ENCODE results near the gene OOEP. TPM values are rescaled to one million over a fixed set of nuclear protein-coding genes. Genes with fewer than 3 reads are reported as not detected.

OOEP gene
- total RNA-seq, 1 donor from 2014 or later: 1.2 TPM

- no peaks in the 10 kb centered on the region for H3K36me3 ChIP-seq
- TF ChIP-seq, protein P1, sequence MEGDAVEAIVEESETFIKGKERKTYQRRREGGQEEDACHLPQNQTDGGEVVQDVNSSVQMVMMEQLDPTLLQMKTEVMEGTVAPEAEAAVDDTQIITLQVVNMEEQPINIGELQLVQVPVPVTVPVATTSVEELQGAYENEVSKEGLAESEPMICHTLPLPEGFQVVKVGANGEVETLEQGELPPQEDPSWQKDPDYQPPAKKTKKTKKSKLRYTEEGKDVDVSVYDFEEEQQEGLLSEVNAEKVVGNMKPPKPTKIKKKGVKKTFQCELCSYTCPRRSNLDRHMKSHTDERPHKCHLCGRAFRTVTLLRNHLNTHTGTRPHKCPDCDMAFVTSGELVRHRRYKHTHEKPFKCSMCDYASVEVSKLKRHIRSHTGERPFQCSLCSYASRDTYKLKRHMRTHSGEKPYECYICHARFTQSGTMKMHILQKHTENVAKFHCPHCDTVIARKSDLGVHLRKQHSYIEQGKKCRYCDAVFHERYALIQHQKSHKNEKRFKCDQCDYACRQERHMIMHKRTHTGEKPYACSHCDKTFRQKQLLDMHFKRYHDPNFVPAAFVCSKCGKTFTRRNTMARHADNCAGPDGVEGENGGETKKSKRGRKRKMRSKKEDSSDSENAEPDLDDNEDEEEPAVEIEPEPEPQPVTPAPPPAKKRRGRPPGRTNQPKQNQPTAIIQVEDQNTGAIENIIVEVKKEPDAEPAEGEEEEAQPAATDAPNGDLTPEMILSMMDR (IDR thresholded peaks at IDR 0.05): no peak
- no peaks in the 10 kb centered on the region for H3K9me3 ChIP-seq
- no peaks in the 10 kb centered on the region for H3K4me1 ChIP-seq
- no peak overlapping the region for H3K27ac ChIP-seq
- intact Hi-C loops (cut with DNase I): no loop called here
- no peaks in the 10 kb centered on the region for H3K27me3 ChIP-seq
- ATAC-seq (no peak), DNase-seq (no peak)
- H3K4me3 ChIP-seq: no peak overlapping the region
Observed at GRCh38 chr6:73339340-73339739, 30.4 kb downstream of the OOEP start.

- peaks cover 9% of the 10 kb centered on the region for H3K27me3 ChIP-seq
- H3K9me3 ChIP-seq: no peaks in the 10 kb centered on the region
- H3K27ac ChIP-seq: no peak overlapping the region
- no peak for ATAC-seq
- DNase-seq: no peak
- TF ChIP-seq, protein P1 (IDR thresholded peaks at IDR 0.05): no peak
- H3K4me3 ChIP-seq: no peak overlapping the region
- no peaks in the 10 kb centered on the region for H3K4me1 ChIP-seq
- intact Hi-C loops (cut with DNase I): no loop called here
- H3K36me3 ChIP-seq: no peaks in the 10 kb centered on the region
Observed at GRCh38 chr6:73329201-73329600, 40.5 kb downstream of the OOEP start.

DNA sequence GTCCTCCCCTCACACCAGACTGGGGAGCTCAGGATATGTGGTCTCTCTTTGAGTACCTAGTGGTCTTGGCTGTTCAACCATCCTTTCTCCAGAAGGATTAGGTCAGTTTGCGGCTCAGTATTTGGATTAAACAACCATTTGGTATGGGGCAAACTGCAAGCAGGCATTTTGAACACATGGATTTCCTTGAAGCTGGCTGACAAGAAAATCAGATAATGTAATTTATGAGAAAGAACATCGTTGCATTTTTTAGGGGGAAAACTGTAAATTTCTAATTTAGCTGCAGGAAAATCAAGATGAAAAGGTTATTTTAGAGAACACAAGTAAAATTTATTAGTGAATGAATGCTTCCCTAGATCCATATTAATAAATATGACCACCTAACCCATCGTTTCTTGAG, 40.9 kb downstream of the OOEP start:
- Histone ChIP-seq H3K4me3 (no peak overlapping the region), H3K9me3 (no peaks in the 10 kb centered on the region), H3K27ac (no peak overlapping the region), H3K36me3 (no peaks in the 10 kb centered on the region), H3K27me3 (peaks cover 9% of the 10 kb centered on the region), H3K4me1 (no peaks in the 10 kb centered on the region)
- TF ChIP-seq, protein P1 (IDR thresholded peaks at IDR 0.05): no peak
- DNase-seq (no peak), ATAC-seq (no peak)
- intact Hi-C loops (cut with DNase I): no loop called here

GRCh38 chr6:73325656-73326055, 44.0 kb downstream of the OOEP start:
- no peak for ATAC-seq
- Histone ChIP-seq H3K9me3 (no peaks in the 10 kb centered on the region), H3K4me1 (no peaks in the 10 kb centered on the region), H3K36me3 (no peaks in the 10 kb centered on the region), H3K4me3 (no peak overlapping the region), H3K27ac (no peak overlapping the region), H3K27me3 (peaks cover 4% of the 10 kb centered on the region)
- no peak for DNase-seq
- TF ChIP-seq, protein P1 (IDR thresholded peaks at IDR 0.05): no peak
- intact Hi-C loops (cut with DNase I): no loop called here

DNA sequence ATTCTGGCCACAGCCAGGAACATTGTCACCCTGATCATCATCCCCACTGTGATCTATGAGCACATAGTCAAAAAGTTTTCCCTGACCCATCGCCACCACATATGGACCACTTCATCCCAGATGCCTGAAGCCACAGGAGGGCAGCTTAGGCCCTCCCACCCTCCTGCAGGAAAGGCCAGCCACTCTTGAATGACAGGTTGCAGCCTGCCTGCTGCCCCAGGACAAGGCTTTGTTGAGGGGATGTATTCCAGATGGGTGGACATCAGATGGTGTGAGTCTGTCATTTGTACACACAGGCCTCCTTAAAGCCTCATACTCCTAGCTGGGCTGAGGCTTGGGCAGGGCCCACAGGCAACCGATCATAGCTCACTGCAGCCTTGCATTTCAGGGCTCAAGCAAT, 46.4 kb downstream of the OOEP start:
- Histone ChIP-seq H3K27me3 (peaks cover 4% of the 10 kb centered on the region), H3K4me3 (no peak overlapping the region), H3K36me3 (no peaks in the 10 kb centered on the region), H3K27ac (no peak overlapping the region), H3K9me3 (no peaks in the 10 kb centered on the region), H3K4me1 (no peaks in the 10 kb centered on the region)
- intact Hi-C loops (cut with DNase I): no loop called here
- ATAC-seq: no peak
- TF ChIP-seq, protein P1 (IDR thresholded peaks at IDR 0.05): no peak
- DNase-seq: no peak

Other genes starting within 250 kb of the OOEP start
- not detected for gene KHDC1L, start 144.4 kb downstream of the OOEP start, total RNA-seq
- gene KHDC1, start 106.7 kb downstream of the OOEP start, total RNA-seq: 1.9 TPM
- gene DPPA5, start 15.6 kb downstream of the OOEP start, total RNA-seq: not detected
- gene KHDC3L, start 7.2 kb downstream of the OOEP start, total RNA-seq: not detected
- 2.5 TPM for gene DDX43, start 24.9 kb upstream of the OOEP start, total RNA-seq
- 5.9 TPM for gene CGAS, start 82.4 kb upstream of the OOEP start, total RNA-seq
- 23.1 TPM for gene MTO1, start 91.8 kb upstream of the OOEP start, total RNA-seq
- gene EEF1A1, start 151.1 kb upstream of the OOEP start, total RNA-seq: 9,028 TPM